Activated naive CD4-positive, alpha-beta T cell treated with anti-CD3 and anti-CD28 coated beads, Interleukin-2, amount 50 U/mL, for 72 hours (primary cell): ENCODE data around the gene S100A8. TPM values are rescaled to one million over a fixed set of nuclear protein-coding genes. Genes with fewer than 3 reads are reported as not detected.
A peak's percentile ranks its signal among the peaks of the same experiment; 100 is the strongest.

ENCODE experiments used
- ATAC-seq, 2 donors: fragments of 150-1000 bp; cut with Tn5 transposase; 2 replicates each; pipeline ENCODE4 v1.10.0; 2021; ENCODE audit warnings: mild to moderate bottlenecking in 2 of 2, moderate library complexity in 2 of 2
- DNase-seq, 2 donors: peaks; one replicate each; pipeline ENCODE4 v3.0.0; 2021 to 2022; ENCODE audit warnings: low spot score in 2 of 2
- H3K27ac Mint-ChIP-seq, 2 donors: one replicate each; pipeline ENCODE4 v1.8.0; 2022; ENCODE audit warnings: mild to moderate bottlenecking in 2 of 2, mixed read lengths in 2 of 2
- H3K36me3 Mint-ChIP-seq, 2 donors: one replicate each; pipeline ENCODE4 v1.8.0; 2022; ENCODE audit warnings: mixed read lengths in 2 of 2
- H3K9me3 Mint-ChIP-seq, 2 donors: one replicate each; pipeline ENCODE4 v1.8.0; 2022; ENCODE audit warnings: mixed read lengths in 2 of 2
- total RNA-seq, 2 donors: library from RNA; stranded (reverse); gene quantifications; one replicate each; pipeline ENCODE4 v1.2.3, GENCODE V29; 2022

Gene S100A8
- total RNA-seq, 2 donors from 2014 or later = not detected

GRCh38 chr1:153379591-153379990, 11.3 kb downstream of the S100A8 start:
- H3K9me3 Mint-ChIP-seq = peaks cover 8 to 15% of the 10 kb centered on the region in 2 donors
- ATAC-seq (no peak), DNase-seq (no peak)
- H3K27ac Mint-ChIP-seq = no peak overlapping the region
- H3K36me3 Mint-ChIP-seq = peaks cover 0 to 9% of the 10 kb centered on the region in 2 donors

GRCh38 chr1:153375511-153375910, 15.4 kb downstream of the S100A8 start, which contains the start of gene S100A12:
Gene S100A12 (minus strand): TSS chr1:153375621. CDS start chr1:153374592, 1,029 bp downstream.
- H3K36me3 Mint-ChIP-seq = no peaks in the 10 kb centered on the region
- DNase-seq (no peak), ATAC-seq (no peak)
- H3K9me3 Mint-ChIP-seq = no peaks in the 10 kb centered on the region
- no peak within 1 kb of the TSS for H3K27ac Mint-ChIP-seq

GRCh38 chr1:153374071-153374470, 16.8 kb downstream of the S100A8 start:
- DNase-seq (no peak), ATAC-seq (no peak)
- Mint-ChIP-seq H3K36me3 (no peaks in the 10 kb centered on the region), H3K9me3 (no peaks in the 10 kb centered on the region), H3K27ac (no peak overlapping the region)

GRCh38 chr1:153372571-153372970, 18.3 kb downstream of the S100A8 start:
- ATAC-seq (no peak), DNase-seq (no peak)
- no peaks in the 10 kb centered on the region for H3K9me3 Mint-ChIP-seq
- H3K36me3 Mint-ChIP-seq = no peaks in the 10 kb centered on the region
- no peak overlapping the region for H3K27ac Mint-ChIP-seq

- no peak for ATAC-seq
- DNase-seq = no peak
- H3K36me3 Mint-ChIP-seq = no peaks in the 10 kb centered on the region
- no peaks in the 10 kb centered on the region for H3K9me3 Mint-ChIP-seq
- no peak overlapping the region for H3K27ac Mint-ChIP-seq
These were observed 19.6 kb downstream of the S100A8 start for GRCh38 chr1:153371231-153371630.

- DNase-seq (no peak), ATAC-seq (no peak)
These were observed 20.7 kb downstream of the S100A8 start for GRCh38 chr1:153370146-153370545.

GRCh38 chr1:153368495-153368894, 22.4 kb downstream of the S100A8 start:
- DNase-seq (no peak), ATAC-seq (no peak)
- Mint-ChIP-seq H3K36me3 (no peaks in the 10 kb centered on the region), H3K9me3 (no peaks in the 10 kb centered on the region), H3K27ac (no peak overlapping the region)

More at GRCh38 chr1:153370146-153370545, 20.7 kb downstream of the S100A8 start:
- Mint-ChIP-seq H3K27ac (no peak overlapping the region), H3K9me3 (no peaks in the 10 kb centered on the region), H3K36me3 (no peaks in the 10 kb centered on the region)

GRCh38 chr1:153367090-153367489, 23.8 kb downstream of the S100A8 start:
- no peak for ATAC-seq
- no peak overlapping the region for H3K27ac Mint-ChIP-seq
- no peaks in the 10 kb centered on the region for H3K36me3 Mint-ChIP-seq
- no peaks in the 10 kb centered on the region for H3K9me3 Mint-ChIP-seq
- no peak for DNase-seq

- Mint-ChIP-seq H3K27ac (no peak overlapping the region), H3K36me3 (no peaks in the 10 kb centered on the region), H3K9me3 (no peaks in the 10 kb centered on the region)
- DNase-seq (no peak), ATAC-seq (no peak)
These were observed 24.6 kb downstream of the S100A8 start for GRCh38 chr1:153366261-153366660.

- no peak for ATAC-seq
- Mint-ChIP-seq H3K27ac (no peak overlapping the region), H3K9me3 (no peaks in the 10 kb centered on the region), H3K36me3 (no peaks in the 10 kb centered on the region)
- no peak for DNase-seq
These were observed 25.2 kb downstream of the S100A8 start for GRCh38 chr1:153365696-153366095.

GRCh38 chr1:153364766-153365666, 25.9 kb downstream of the S100A8 start:
- DNase-seq (no peak), ATAC-seq (no peak)
- Mint-ChIP-seq H3K36me3 (no peaks in the 10 kb centered on the region), H3K9me3 (no peaks in the 10 kb centered on the region), H3K27ac (peak overlapping the region in 1 of 2 donors; percentile 90)

- H3K9me3 Mint-ChIP-seq = no peaks in the 10 kb centered on the region
- ATAC-seq (peak in 1 of 2 donors; percentile 48), DNase-seq (no peak)
- H3K36me3 Mint-ChIP-seq = no peaks in the 10 kb centered on the region
- H3K27ac Mint-ChIP-seq = peak overlapping the region in 1 of 2 donors; percentile 90
These were observed 26.7 kb downstream of the S100A8 start for GRCh38 chr1:153364156-153364555.

- Mint-ChIP-seq H3K9me3 (no peaks in the 10 kb centered on the region), H3K27ac (no peak overlapping the region), H3K36me3 (no peaks in the 10 kb centered on the region)
- no peak for DNase-seq
- ATAC-seq = no peak
These were observed 27.2 kb downstream of the S100A8 start for GRCh38 chr1:153363641-153364040.

- H3K36me3 Mint-ChIP-seq = no peaks in the 10 kb centered on the region
- no peak for DNase-seq
- H3K9me3 Mint-ChIP-seq = no peaks in the 10 kb centered on the region
- H3K27ac Mint-ChIP-seq = no peak overlapping the region
- ATAC-seq = no peak
These were observed 28.6 kb downstream of the S100A8 start for GRCh38 chr1:153362187-153362775.

- ATAC-seq (no peak), DNase-seq (no peak)
- no peaks in the 10 kb centered on the region for H3K36me3 Mint-ChIP-seq
These were observed 29.3 kb downstream of the S100A8 start for GRCh38 chr1:153361480-153362109.

GRCh38 chr1:153360592-153361479, 30.0 kb downstream of the S100A8 start:
- ATAC-seq = no peak
- Mint-ChIP-seq H3K9me3 (no peaks in the 10 kb centered on the region), H3K27ac (peak overlapping the region in 1 of 2 donors; percentile 9), H3K36me3 (no peaks in the 10 kb centered on the region)
- no peak for DNase-seq

More at GRCh38 chr1:153361480-153362109, 29.3 kb downstream of the S100A8 start:
- H3K9me3 Mint-ChIP-seq = no peaks in the 10 kb centered on the region
- H3K27ac Mint-ChIP-seq = peak overlapping the region in 1 of 2 donors; percentile 9
